ENCODE measurements around the gene WNT3A.

- TF ChIP-seq CTCF (IDR thresholded peaks at IDR 0.05; ENCODE audit: low read depth, low read length) (no peak), POLR2A (IDR thresholded peaks at IDR 0.05; ENCODE audit: extremely low read depth, insufficient read length) (no peak)
Measured at GRCh38 chr1:228038387-228039005, 31.7 kb downstream of the WNT3A start.

Data from NB4 (cell line).